WERI-Rb-1 (cell line): ENCODE data around the gene ZFAND2B.
A peak's percentile ranks its signal among the peaks of the same experiment; 100 is the strongest.

Experiments
- DNase-seq: peaks from one replicate; pipeline ENCODE4 v3.0.0-alpha.2; 2020
- H3K27ac ChIP-seq: fragments of 250-450 bp; sonication (Bioruptor Pico); 2 replicates; pipeline ENCODE4 v1.5.1; 2020; ENCODE audit warnings: mild to moderate bottlenecking, moderate library complexity
- H3K27me3 ChIP-seq: fragments of 250-450 bp; sonication (Bioruptor Pico); 2 replicates; pipeline ENCODE4 v1.5.1; 2021; ENCODE audit warnings: mild to moderate bottlenecking, low read depth, moderate library complexity; ENCODE audit not compliant: insufficient read depth, severe bottlenecking
- H3K36me3 ChIP-seq: fragments of 250-450 bp; sonication (Bioruptor Pico); 2 replicates; pipeline ENCODE4 v1.5.1; 2020; ENCODE audit warnings: mild to moderate bottlenecking, moderate library complexity
- H3K4me3 ChIP-seq: 2 replicates; pipeline ENCODE4 v1.5.1; 2011; ENCODE audit warnings: low read depth, mild to moderate bottlenecking, control low read depth, low read length
- H3K9me3 ChIP-seq: fragments of 250-450 bp; sonication (Bioruptor Pico); 2 replicates; pipeline ENCODE4 v1.5.1; 2021; ENCODE audit warnings: mild to moderate bottlenecking, moderate library complexity; ENCODE audit not compliant: severe bottlenecking
- CTCF ChIP-seq: IDR thresholded peaks from 2 replicates; pipeline ENCODE4 v1.5.1; 2011; ENCODE audit warnings: low read depth, mild to moderate bottlenecking, control low read depth, inconsistent platforms, low read length

Gene ZFAND2B

DNA sequence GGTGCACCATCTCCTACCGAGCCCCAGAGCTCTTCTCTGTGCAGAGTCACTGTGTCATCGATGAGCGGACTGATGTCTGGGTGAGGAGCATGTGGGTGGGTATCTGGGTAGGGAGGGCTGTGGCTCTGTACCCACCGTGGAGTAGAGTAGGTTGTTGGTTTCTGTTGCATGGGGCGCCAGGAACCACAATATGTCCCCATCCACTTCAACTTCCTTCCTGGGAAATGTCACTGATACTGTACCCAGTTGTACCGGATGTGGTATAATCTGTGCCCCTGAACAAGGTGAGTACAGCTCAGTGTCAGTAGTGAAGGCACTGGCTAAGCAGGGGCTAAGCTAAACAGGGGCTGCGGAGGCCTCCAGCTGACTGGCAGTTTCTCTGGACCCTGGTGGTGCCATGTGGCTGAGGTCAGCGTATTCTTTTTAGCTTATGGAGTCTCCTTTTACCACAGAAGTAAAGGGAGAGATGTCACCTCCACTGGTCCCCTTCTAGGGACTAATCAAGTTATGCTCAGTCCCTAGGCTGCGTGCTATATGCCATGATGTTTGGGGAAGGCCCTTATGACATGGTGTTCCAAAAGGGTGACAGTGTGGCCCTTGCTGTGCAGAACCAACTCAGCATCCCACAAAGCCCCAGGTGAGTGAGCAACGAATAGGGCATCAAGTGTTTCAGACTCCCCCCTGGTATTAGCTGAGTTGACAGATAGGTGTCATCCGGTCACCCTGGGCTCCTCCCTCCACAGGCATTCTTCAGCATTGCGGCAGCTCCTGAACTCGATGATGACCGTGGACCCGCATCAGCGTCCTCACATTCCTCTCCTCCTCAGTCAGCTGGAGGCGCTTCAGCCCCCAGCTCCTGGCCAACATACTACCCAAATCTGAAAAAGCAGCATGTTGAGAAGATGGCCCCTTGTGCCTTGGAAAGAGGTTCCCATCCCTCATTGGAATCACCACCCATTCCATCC lies 41.4 kb downstream of the ZFAND2B start:
- no peak overlapping the region for H3K27ac ChIP-seq
- peaks cover 49% of the 10 kb centered on the region for H3K36me3 ChIP-seq
- no peak overlapping the region for H3K4me3 ChIP-seq
- peak; percentile 26; the same call in 1 of the 2 replicates for TF ChIP-seq CTCF
- no peaks in the 10 kb centered on the region for H3K9me3 ChIP-seq
- no peaks in the 10 kb centered on the region for H3K27me3 ChIP-seq
- no peak for DNase-seq

- no peak for DNase-seq
- TF ChIP-seq CTCF = no peak
- Histone ChIP-seq H3K9me3 (no peaks in the 10 kb centered on the region), H3K36me3 (peaks cover 49% of the 10 kb centered on the region), H3K27me3 (no peaks in the 10 kb centered on the region), H3K27ac (peak overlapping the region; percentile 53), H3K4me3 (no peak overlapping the region)
Observed at GRCh38 chr2:219248845-219249202, 42.2 kb downstream of the ZFAND2B start.

DNA sequence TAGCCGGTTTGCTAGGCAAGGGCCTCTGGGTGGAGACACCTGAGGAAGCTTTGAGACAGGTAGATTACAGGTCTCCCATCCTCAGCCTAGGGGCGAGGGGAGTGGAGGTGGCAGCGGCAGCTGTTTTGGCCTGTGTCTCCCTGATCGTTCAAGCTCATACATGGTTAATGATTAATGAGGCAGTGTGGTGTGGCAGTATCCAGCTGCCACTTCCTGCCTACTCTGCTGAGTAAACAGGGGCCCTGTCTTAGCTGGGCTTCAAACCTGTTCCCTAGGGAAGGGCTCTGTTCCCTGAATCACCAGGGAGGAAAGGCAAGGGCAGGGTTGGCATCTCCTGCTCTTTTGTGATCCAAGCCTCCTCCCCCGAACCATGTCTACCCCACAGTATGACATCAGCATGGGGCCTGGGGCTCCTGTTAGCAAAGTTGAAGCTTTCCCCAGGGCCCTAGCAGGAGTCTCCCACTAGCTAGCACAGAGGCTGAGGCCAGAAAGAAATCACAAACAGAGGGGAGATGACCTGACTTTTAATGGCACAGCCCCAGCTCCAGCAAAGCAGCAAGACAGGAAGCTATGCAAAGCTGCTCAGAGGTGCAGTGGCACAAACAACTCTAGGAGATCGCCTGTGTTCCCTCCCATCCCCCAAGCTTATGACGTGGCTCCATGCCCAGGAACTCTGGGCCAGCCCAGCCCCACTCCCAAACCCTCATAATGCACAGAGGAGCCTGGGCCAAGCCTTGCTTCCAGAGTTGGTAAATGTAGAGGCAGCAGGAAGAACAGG lies 42.8 kb downstream of the ZFAND2B start:
- H3K9me3 ChIP-seq = no peaks in the 10 kb centered on the region
- peak; percentile 26 for DNase-seq
- peak overlapping the region; percentile 53 for H3K27ac ChIP-seq
- peaks cover under 1% of the 10 kb centered on the region for H3K27me3 ChIP-seq
- no peak overlapping the region for H3K4me3 ChIP-seq
- no peak for TF ChIP-seq CTCF
- peaks cover 49% of the 10 kb centered on the region for H3K36me3 ChIP-seq

- Histone ChIP-seq H3K4me3 (no peak overlapping the region), H3K9me3 (no peaks in the 10 kb centered on the region), H3K27me3 (peaks cover 3% of the 10 kb centered on the region), H3K36me3 (peaks cover 49% of the 10 kb centered on the region), H3K27ac (peak overlapping the region; percentile 53)
- TF ChIP-seq CTCF = no peak
- no peak for DNase-seq
Observed at GRCh38 chr2:219250049-219250781, 43.6 kb downstream of the ZFAND2B start.

GRCh38 chr2:219251656-219252055 lies 45.1 kb downstream of the ZFAND2B start:
- peaks cover 49% of the 10 kb centered on the region for H3K36me3 ChIP-seq
- peak overlapping the region; percentile 96 for H3K27ac ChIP-seq
- H3K4me3 ChIP-seq = peak overlapping the region; percentile 66
- H3K9me3 ChIP-seq = no peaks in the 10 kb centered on the region
- no peak for DNase-seq
- TF ChIP-seq CTCF = no peak
- peaks cover 3% of the 10 kb centered on the region for H3K27me3 ChIP-seq
